ENCODE measurements around the gene PLA2G12A.

Gene PLA2G12A

DNA sequence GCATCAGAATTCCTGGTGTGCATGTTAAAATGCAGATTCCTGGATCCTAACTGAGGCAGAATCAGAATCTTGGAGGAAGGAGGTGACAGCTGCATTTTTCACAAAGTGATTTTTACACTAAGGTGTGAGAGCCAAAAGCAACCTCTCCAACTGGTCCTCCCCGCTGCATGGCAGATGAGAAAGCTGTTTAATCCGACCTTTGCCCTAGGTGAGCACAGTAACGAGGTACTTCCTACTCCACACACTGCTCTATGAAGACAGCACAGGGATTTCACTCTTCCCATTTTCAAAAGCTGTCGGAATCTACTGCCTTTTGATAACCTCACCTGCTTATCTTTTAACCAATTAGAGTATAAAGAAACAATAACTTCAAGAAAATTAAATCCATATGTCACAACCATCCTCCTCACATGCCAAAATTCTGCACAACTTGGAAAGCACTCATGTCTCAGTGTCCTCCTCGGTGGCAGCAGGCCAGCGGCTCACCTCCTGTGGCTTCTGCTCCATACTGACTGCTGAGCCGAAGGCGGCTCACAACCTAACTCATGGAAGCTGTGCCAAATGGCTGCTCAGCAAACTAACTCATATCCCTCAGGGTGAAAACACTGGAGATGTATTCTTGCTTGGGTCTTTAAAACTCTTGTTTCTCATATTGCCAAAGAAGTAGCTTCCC, 30.2 kb downstream of the PLA2G12A start:
- no peak for DNase-seq
- H3K4me2 ChIP-seq (ENCODE audit: insufficient read depth, low read length), result no peak overlapping the region; the same call in 1 of the 2 replicates
- no peaks in the 10 kb centered on the region for H3K9me3 ChIP-seq (ENCODE audit: insufficient read depth, low read length, severe bottlenecking)
- peak overlapping the region; percentile 4; the same call in 1 of the 2 replicates for H3K9ac ChIP-seq (ENCODE audit: low read depth, low read length)
- peaks cover 31% of the 10 kb centered on the region; the same call in 1 of the 2 replicates for H3K36me3 ChIP-seq (ENCODE audit: insufficient read depth, low read length)
- H3K79me2 ChIP-seq (ENCODE audit: insufficient read depth, low read length), result peaks cover 53% of the 10 kb centered on the region
- no peak for ATAC-seq (ENCODE audit: insufficient read depth, low read depth)
- no peak overlapping the region for H3K4me3 ChIP-seq (ENCODE audit: low read depth in 1 of 2, low read length in 2 of 2)
- no peaks in the 10 kb centered on the region for H3K27me3 ChIP-seq (ENCODE audit: insufficient read depth, low read length, poor library complexity)
- TF ChIP-seq EZH2 (IDR thresholded peaks at IDR 0.05; ENCODE audit: borderline replicate concordance, low read depth, low read length, severe bottlenecking), result no peak
- TF ChIP-seq, protein P1, sequence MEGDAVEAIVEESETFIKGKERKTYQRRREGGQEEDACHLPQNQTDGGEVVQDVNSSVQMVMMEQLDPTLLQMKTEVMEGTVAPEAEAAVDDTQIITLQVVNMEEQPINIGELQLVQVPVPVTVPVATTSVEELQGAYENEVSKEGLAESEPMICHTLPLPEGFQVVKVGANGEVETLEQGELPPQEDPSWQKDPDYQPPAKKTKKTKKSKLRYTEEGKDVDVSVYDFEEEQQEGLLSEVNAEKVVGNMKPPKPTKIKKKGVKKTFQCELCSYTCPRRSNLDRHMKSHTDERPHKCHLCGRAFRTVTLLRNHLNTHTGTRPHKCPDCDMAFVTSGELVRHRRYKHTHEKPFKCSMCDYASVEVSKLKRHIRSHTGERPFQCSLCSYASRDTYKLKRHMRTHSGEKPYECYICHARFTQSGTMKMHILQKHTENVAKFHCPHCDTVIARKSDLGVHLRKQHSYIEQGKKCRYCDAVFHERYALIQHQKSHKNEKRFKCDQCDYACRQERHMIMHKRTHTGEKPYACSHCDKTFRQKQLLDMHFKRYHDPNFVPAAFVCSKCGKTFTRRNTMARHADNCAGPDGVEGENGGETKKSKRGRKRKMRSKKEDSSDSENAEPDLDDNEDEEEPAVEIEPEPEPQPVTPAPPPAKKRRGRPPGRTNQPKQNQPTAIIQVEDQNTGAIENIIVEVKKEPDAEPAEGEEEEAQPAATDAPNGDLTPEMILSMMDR (IDR thresholded peaks at IDR 0.05; ENCODE audit: borderline replicate concordance, extremely low read depth, low read length, poor library complexity, severe bottlenecking), result no peak
- no peak overlapping the region for H3K27ac ChIP-seq (ENCODE audit: low read length)
- no peak overlapping the region for H2AFZ ChIP-seq (ENCODE audit: low read depth, low read length)
- H3K4me1 ChIP-seq (ENCODE audit: insufficient read depth, low read length), result peaks cover 23% of the 10 kb centered on the region
- no peaks in the 10 kb centered on the region for H4K20me1 ChIP-seq (ENCODE audit: insufficient read depth, low read length)

DNA sequence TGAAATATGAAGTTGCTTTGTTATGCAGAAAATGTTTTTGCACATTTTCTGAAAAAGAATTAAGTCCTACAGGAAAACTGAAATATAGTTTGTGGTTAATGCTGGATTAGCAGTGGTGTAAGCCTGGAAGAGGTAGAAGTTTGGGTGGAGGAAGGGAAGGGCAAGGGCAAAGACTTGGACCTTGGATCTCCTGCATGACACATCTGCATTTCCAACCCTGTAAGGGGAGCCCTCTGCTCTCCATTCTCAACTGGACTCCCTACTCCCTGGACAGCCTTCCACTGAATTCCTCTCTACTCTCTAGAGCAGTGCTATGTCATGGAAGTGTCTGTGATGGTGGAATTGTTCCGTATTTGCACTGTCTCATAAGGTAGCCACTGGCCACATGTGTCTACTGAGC, 31.2 kb downstream of the PLA2G12A start:
- H2AFZ ChIP-seq (ENCODE audit: low read depth, low read length), result no peak overlapping the region
- H3K9me3 ChIP-seq (ENCODE audit: insufficient read depth, low read length, severe bottlenecking), result no peaks in the 10 kb centered on the region
- no peaks in the 10 kb centered on the region for H4K20me1 ChIP-seq (ENCODE audit: insufficient read depth, low read length)
- DNase-seq (no peak), ATAC-seq (ENCODE audit: insufficient read depth, low read depth) (no peak)
- H3K9ac ChIP-seq (ENCODE audit: low read depth, low read length), result no peak overlapping the region
- H3K36me3 ChIP-seq (ENCODE audit: insufficient read depth, low read length), result peaks cover 41% of the 10 kb centered on the region
- H3K27ac ChIP-seq (ENCODE audit: low read length), result no peak overlapping the region
- no peak for TF ChIP-seq EZH2 (IDR thresholded peaks at IDR 0.05; ENCODE audit: borderline replicate concordance, low read depth, low read length, severe bottlenecking)
- TF ChIP-seq, protein P1 (IDR thresholded peaks at IDR 0.05; ENCODE audit: borderline replicate concordance, extremely low read depth, low read length, poor library complexity, severe bottlenecking), result no peak
- H3K27me3 ChIP-seq (ENCODE audit: insufficient read depth, low read length, poor library complexity), result no peaks in the 10 kb centered on the region
- no peak overlapping the region for H3K4me3 ChIP-seq (ENCODE audit: low read depth in 1 of 2, low read length in 2 of 2)
- no peak overlapping the region for H3K4me2 ChIP-seq (ENCODE audit: insufficient read depth, low read length)
- peaks cover 17% of the 10 kb centered on the region for H3K4me1 ChIP-seq (ENCODE audit: insufficient read depth, low read length)
- H3K79me2 ChIP-seq (ENCODE audit: insufficient read depth, low read length), result peaks cover 53% of the 10 kb centered on the region

DNA sequence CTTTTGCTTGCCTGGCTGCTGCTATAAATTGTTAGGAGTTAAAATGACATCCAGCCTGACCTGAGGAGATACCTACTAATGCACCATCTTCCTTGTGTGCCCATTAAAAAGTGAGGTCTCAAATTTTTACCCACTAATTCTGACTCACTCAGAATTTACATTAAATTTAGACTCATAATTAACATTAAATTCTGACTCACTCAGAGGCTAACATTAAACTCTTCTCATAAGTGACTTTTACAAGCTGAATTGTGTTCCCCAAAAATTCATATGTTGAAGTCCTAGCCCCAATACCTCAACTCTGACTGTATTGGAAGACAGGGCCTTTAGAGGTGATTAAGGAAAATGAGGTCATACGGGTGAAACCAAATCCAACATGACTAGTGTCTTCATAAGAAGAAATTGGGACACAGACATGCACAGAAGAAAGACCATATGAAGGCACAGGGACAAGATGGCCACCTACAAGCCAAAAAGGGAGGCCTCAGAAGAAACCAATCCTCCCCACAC, 38.4 kb downstream of the PLA2G12A start:
- TF ChIP-seq, protein P1 (IDR thresholded peaks at IDR 0.05; ENCODE audit: borderline replicate concordance, extremely low read depth, low read length, poor library complexity, severe bottlenecking), result no peak
- TF ChIP-seq EZH2 (IDR thresholded peaks at IDR 0.05; ENCODE audit: borderline replicate concordance, low read depth, low read length, severe bottlenecking), result no peak
- H4K20me1 ChIP-seq (ENCODE audit: insufficient read depth, low read length), result peaks cover 4% of the 10 kb centered on the region; the same call in 1 of the 2 replicates
- 0 out of 2 replicates have a peak, but pooled peaks cover 3% of the 10 kb centered on the region for H3K79me2 ChIP-seq (ENCODE audit: insufficient read depth, low read length)
- no peaks in the 10 kb centered on the region for H3K27me3 ChIP-seq (ENCODE audit: insufficient read depth, low read length, poor library complexity)
- H3K9me3 ChIP-seq (ENCODE audit: insufficient read depth, low read length, severe bottlenecking), result no peaks in the 10 kb centered on the region
- no peak overlapping the region for H3K9ac ChIP-seq (ENCODE audit: low read depth, low read length)
- no peaks in the 10 kb centered on the region for H3K4me1 ChIP-seq (ENCODE audit: insufficient read depth, low read length)
- ATAC-seq (ENCODE audit: insufficient read depth, low read depth), result no peak
- H3K36me3 ChIP-seq (ENCODE audit: insufficient read depth, low read length), result peaks cover 82% of the 10 kb centered on the region
- DNase-seq, result no peak
- H3K4me3 ChIP-seq (ENCODE audit: low read depth in 1 of 2, low read length in 2 of 2), result no peak overlapping the region
- no peak overlapping the region for H3K4me2 ChIP-seq (ENCODE audit: insufficient read depth, low read length)
- H3K27ac ChIP-seq (ENCODE audit: low read length), result no peak overlapping the region
- H2AFZ ChIP-seq (ENCODE audit: low read depth, low read length), result no peak overlapping the region
